IPS DF 4.7 (cell line): ENCODE measurements around the gene SPINK8.
"Not testable (repeated sequence)": the region's sequence is repeated elsewhere in the genome, so short reads cannot be mapped to it uniquely, and the experiment has no call there.

Source experiments
- DNase-seq: peaks from one replicate; pipeline ENCODE4 v3.0.0-alpha.2; 2013; ENCODE audit warnings: low spot score; ENCODE audit errors: extremely low read depth

Gene SPINK8

DNA sequence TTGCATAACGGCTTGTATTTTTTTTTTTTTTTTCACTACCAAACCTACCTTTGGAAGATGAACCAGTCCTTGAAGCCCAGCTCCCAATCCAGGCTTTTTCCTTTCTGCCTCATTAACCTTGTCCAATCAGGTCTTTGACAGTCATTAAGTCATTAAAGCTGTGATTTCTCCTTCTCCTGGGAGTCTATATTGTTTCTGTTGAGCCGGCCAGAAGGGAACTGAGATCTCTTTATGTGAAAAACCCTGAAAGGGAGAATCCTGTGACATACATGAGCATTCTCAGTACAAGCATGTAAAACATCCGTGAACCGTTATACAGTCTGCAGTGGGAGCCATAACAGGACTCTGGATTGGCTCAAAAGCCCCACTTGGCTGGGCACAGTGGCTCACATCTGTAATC is 52.6 kb downstream of the SPINK8 start:
- no peak for DNase-seq

DNA sequence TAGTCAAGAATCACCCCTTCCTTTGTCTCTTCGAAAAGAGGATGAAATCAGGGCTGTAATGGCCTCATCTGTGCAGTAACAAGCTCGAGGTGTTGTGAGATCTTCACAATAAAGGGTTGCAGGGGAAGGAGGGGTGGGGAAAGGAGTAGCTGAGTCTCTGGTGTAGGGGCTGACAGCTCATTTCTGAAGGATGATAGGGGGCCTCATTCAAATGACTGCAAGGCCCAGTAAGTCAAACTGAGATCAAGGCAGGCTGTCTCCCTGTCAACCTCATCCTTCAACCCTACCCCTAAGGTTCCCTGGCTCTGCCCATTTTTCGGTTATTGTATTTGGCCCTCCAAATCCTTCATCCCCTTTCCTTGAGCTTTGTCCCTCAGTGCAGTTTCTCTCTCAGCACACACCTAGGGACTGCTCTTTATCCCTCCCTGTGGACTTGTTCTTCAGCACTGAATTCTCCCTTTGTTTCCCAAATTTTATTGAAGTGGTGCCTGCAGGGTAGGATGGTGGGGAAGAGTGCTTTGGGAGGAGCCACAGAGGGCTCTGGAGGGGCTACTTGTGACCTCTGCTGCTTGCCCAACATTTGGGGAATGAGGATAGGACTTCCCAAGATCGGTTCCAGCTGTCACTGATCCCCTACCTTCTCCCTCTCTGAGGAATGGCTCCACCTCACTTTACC is 54.4 kb downstream of the SPINK8 start:
- no peak for DNase-seq

DNA sequence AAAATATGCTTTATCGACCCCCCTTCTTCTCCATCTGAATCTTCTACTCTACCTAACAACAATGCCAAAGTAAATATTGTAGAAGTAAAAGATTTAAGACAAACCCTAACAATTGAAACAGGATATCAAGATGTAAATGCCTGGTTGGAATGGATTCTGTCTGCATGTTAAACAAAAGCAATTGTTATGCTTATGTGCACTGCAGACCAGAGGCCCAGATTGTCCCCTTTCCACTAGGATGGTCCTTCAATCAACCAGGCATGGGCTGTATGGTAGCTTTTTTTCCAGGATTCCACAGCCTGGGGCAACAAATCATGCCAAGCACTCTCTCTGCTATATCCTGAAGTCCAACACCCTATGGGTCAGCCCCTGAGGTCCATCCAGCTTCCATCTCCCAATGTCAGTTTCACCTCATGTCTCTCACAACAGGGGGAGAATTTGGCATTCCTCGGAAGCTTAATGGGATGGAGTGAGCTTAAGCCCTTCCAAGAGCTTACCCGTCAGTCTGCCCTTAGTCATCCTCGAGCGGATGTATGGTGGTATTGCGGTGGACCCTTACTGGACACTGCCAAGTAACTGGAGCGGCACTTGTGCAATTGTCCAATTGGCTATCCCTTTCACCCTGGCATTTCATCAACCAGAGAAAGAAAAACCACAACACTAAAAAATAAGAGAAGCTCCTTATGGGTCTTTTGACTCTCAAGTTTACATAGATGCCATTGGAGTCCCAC is 56.4 kb downstream of the SPINK8 start:
- DNase-seq, result no peak

DNA sequence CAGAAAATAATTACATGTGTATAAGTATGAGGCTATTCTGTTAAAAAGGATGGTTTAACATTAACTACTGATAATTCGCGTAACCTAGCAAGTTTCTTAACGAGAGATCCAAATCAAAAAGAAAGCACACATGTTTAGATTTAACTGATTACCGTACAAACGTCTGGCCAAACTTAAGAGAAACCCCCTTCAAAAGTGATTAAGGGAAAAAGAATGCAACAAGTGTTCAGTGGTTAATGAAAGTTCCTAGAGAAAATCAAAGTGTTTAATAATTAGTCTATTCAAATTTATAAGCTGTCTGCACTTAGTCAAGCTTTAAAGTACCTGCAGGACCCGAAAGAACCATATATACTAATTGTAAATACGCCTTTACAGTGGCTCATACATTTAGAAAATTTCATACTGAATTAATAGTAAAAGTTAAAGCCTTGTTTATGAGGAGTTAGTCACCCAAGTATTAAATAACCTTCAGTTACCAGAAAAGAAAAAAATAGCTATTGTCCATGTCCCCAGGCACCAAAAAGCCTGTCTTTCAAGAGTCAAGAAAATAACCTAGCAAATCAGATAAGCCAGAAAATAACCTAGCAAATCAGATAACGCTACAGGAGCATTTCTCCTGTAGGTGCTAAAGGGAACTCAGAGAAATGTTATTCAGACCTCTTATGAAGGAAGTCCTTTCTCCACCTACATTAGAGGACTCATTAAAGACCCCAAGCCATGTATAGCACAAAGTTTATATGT is 58.0 kb downstream of the SPINK8 start:
- DNase-seq, result no peak

DNA sequence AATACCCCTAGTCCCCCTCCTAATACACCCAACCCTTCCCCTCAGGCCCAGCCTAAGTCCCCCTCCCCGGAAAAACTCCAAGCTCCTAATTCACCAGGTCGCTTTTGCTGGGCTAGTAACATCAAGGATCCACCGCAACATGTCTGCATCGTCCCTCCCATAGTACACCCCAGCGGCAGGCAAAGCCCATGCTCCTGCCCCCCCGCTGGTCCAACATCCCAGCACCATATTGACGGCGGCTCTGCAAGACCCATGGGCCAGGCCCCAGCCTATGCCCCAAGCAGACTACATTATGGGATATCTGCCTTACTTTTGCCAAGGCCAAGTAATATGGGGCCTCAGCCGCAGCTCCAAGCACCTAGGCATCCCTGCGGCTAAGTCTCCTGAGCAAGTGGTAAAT is 59.0 kb downstream of the SPINK8 start:
- DNase-seq, result no peak

DNA sequence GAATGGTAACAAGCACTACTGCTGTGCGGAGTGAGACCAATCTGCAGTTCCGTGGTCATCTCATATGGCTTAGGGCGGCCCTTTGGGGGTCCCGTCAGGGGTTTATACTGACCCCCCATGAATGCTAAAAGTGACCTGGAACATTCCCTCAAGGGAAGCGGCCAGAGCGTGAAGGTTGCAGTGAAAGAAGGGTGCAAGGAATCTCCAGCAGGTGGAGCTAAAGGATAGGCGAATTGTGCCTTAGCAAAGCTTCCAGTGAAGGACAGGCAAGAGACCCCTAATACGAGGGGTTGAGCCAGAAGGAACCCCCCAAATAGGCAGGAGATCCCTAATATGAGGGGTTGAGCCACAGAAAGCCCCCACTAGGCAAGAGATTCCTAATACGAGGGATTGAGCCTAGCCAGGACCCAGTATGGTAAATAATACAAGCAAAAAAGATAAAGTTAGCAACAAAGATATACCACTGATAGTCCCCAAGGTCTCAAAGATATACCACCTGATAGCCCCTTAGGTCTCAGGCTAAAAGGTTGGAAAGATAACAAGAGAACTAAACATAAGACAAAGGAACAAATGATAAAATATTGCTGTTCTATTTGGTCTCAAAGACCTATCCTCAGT is 59.8 kb downstream of the SPINK8 start:
- DNase-seq, result peak; percentile 58

DNA sequence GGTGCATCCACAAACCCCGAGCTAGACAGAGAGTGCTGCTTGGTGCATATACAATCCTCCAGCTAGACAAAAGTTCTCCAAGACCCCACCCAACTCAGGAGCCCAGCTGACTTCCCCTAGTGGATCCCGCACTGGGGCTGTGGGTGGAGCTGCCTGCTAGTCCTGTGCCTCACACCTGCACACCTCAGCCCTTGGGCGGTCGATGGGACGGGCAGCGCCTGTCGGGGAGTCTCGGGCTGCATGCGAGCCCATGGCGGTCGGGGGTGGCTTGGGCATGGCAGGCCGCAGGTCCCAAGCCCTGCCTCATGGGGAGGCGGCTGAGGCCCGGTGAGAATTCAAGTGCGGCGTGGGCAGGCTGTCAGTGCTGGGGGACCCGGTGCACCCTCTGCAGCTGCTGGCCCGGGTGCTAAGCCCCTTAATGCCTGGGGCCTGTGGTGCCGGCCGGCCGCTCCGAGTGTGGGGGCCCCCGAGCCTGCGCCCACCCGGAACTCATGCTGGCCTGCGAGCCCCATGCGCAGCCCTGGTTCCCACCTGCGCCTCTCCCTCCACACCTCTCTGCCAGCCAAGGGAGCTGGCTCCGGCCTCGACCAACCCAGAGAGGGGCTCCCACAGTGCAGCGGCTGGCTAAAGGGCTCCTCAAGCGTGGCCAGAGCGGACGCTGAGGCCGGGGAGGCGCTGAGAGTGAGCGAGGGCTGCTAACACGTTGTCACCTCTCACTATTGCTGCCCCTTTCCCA is 61.5 kb downstream of the SPINK8 start:
- no peak for DNase-seq

DNA sequence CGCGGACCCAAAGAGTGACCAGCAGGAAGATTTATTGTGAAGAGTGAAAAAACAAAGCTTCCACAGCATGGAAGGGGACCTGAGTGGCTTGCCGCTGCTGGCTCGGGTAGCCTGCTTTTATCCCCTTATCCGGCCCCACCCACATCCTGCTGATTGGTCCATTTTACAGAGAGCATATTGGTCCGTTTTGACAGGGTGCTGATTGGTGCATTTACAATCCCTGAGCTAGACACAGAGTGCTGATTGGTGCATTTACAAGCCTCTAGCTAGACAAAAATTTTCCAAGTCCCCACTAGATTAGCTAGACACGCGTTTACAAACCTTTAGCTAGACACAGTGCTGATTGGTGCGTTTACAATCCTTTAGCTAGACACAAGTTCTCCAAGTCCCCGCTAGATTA is 62.2 kb downstream of the SPINK8 start:
- not testable (repeated sequence) for DNase-seq

DNA sequence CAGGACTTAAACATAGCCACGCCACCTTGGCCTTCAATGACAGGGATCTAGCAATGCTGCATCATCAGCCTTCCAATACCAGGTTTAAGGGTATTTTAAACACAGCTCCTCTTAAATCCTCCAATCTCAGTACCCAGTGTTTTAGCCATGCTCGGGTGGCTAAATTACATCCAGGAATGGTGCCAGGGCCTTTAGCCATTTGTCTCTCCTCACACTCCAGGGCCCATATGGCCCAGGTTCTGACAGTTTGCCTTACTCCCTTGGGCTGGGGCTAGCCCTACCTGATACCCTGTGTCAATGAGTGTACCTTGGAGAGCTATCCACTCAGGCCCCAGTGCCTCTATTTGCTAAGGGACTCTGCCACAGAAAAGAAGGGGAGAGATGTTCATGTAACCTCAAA is 63.2 kb downstream of the SPINK8 start:
- no peak for DNase-seq

DNA sequence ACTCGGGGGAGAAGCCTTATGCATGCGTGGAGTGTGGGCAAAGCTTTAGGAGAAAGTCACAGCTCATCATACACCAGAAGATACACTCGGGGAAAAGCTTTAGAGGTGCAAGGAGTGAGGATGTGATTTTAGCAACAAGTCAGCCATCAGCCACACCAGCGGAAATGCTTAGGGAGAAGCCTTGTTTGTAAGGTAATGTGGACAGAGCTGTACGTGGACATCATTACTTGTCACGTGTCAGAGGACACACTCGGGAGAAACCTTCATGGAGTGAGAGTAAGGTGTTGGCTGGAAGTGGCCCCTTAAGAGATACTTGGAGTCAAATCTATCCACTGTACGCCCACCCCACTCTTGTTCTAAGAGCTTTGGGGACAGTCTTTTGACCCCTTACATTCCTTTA is 63.9 kb downstream of the SPINK8 start:
- no peak for DNase-seq

DNA sequence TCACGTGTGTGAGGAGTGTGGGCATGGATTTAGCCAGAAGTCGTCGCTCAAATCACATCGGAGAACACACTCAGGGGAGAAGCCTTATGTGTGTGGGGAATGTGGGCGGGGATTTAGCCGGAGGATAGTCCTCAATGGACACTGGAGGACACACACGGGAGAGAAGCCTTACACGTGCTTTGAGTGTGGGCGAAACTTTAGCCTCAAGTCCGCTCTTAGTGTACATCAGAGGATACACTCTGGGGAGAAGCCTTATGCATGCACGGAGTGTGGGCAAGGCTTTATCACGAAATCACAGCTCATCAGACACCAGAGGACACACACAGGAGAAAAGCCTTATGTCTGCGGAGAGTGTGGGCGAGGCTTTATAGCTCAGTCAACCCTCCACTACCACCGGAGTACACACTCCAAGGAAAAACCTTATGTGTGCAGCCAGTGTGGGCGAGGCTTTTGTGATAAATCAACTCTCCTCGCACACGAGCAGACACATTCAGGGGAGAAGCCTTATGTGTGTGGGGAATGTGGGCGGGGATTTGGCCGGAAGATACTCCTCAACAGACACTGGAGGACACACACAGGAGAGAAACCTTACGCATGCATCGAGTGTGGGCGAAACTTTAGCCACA is 64.4 kb downstream of the SPINK8 start:
- DNase-seq, result no peak

DNA sequence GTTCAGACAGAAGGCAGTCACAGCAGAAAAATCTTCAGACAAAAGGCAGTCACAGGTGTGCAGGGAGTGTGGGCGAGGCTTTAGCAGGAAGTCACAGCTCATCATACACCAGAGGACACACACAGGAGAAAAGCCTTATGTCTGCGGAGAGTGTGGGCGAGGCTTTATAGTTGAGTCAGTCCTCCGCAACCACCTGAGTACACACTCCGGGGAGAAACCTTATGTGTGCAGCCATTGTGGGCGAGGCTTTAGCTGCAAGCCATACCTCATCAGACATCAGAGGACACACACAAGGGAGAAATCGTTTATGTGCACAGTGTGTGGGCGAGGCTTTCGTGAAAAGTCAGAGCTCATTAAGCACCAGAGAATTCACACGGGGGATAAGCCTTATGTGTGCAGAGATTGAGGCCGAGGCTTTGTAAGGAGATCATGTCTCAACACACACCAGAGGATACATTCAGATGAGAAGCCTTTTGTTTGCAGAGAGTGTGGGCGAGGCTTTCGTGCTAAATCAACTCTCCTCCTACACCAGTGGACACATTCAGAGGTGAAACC is 65.0 kb downstream of the SPINK8 start:
- no peak for DNase-seq

DNA sequence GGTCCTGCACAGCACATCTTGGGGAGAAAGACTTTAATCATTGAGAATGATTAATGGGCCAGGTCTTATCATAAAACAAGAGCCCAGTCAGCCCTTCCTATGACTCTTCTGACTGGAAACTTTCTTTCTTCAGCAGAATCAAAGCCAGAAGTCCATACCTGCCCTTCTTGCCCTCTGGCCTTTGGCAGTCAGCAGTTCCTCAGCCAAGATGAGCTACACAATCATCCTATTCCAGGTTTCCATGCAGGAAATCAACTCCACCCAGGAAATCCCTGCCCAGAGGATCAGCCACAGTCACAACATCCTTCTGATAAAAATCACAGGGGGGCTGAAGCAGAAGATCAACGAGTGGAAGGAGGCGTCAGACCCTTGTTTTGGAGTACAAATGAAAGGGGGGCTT is 65.7 kb downstream of the SPINK8 start:
- no peak for DNase-seq

DNA sequence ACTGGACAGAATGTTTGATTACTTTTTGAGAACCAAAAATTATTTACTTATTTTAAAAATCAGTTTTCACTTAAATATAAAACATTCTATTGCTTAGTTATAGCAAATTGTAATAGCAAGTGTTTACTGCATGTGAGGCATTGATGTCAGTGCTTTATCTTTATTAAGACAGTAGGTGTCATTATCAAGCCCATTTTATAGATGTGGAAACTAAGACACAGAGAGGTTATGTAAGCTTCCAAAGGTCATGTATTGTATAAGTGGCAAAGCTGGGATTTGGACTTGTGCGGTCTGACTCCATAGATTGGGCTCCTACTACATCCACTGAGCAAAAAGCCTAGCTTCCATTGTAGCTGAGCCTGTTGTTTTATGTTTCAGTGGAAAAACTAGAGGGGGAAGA is 74.9 kb downstream of the SPINK8 start:
- no peak for DNase-seq
